Measurements from ENCODE around the gene AKAP6. TPM values are rescaled to one million over a fixed set of nuclear protein-coding genes. Genes with fewer than 3 reads are reported as not detected.
A peak's percentile ranks its signal among the peaks of the same experiment; 100 is the strongest.

AKAP6 gene
- total RNA-seq, 1 donor from 2014 or later = 0.64 TPM

- DNase-seq (ENCODE audit: low read depth in 2 of 2) = no peak
These were observed 3.6 kb downstream of the AKAP6 start for GRCh38 chr14:32332415-32333316.

GRCh38 chr14:32336702-32337101 lies 7.6 kb downstream of the AKAP6 start:
- no peak for DNase-seq (ENCODE audit: low read depth in 2 of 2)

- no peak for DNase-seq (ENCODE audit: low read depth in 2 of 2)
These were observed 8.7 kb downstream of the AKAP6 start for GRCh38 chr14:32337759-32338158.

- DNase-seq (ENCODE audit: low read depth in 2 of 2) = no peak
These were observed 10.1 kb downstream of the AKAP6 start for GRCh38 chr14:32339188-32339587.

GRCh38 chr14:32341947-32342846 lies 13.1 kb downstream of the AKAP6 start:
- DNase-seq (ENCODE audit: low read depth in 2 of 2) = no peak

GRCh38 chr14:32342847-32343194 lies 13.7 kb downstream of the AKAP6 start:
- no peak for DNase-seq (ENCODE audit: low read depth in 2 of 2)

- DNase-seq (ENCODE audit: low read depth in 2 of 2) = no peak
These were observed 14.9 kb downstream of the AKAP6 start for GRCh38 chr14:32343926-32344430.

- peak in 1 of 2 donors; percentile 7 for DNase-seq (ENCODE audit: low read depth in 2 of 2)
These were observed 16.3 kb downstream of the AKAP6 start for GRCh38 chr14:32345311-32345791.

- DNase-seq (ENCODE audit: low read depth in 2 of 2) = no peak
These were observed 20.2 kb downstream of the AKAP6 start for GRCh38 chr14:32349322-32349721.

GRCh38 chr14:32350020-32350419 lies 20.9 kb downstream of the AKAP6 start:
- no peak for DNase-seq (ENCODE audit: low read depth in 2 of 2)

GRCh38 chr14:32352631-32353030 lies 23.5 kb downstream of the AKAP6 start:
- DNase-seq (ENCODE audit: low read depth in 2 of 2) = no peak

- DNase-seq (ENCODE audit: low read depth in 2 of 2) = no peak
These were observed 25.6 kb downstream of the AKAP6 start for GRCh38 chr14:32354716-32355115.

GRCh38 chr14:32358781-32359180 lies 29.7 kb downstream of the AKAP6 start:
- DNase-seq (ENCODE audit: low read depth in 2 of 2) = no peak

GRCh38 chr14:32361674-32362073 lies 32.6 kb downstream of the AKAP6 start:
- DNase-seq (ENCODE audit: low read depth in 2 of 2) = no peak

GRCh38 chr14:32363761-32364160 lies 34.7 kb downstream of the AKAP6 start:
- no peak for DNase-seq (ENCODE audit: low read depth in 2 of 2)

- no peak for DNase-seq (ENCODE audit: low read depth in 2 of 2)
These were observed 35.8 kb downstream of the AKAP6 start for GRCh38 chr14:32364941-32365340.

GRCh38 chr14:32366256-32366879 lies 37.3 kb downstream of the AKAP6 start:
- no peak for DNase-seq (ENCODE audit: low read depth in 2 of 2)

- no peak for DNase-seq (ENCODE audit: low read depth in 2 of 2)
These were observed 37.9 kb downstream of the AKAP6 start for GRCh38 chr14:32366986-32367385.

- DNase-seq (ENCODE audit: low read depth in 2 of 2) = no peak
These were observed 38.4 kb downstream of the AKAP6 start for GRCh38 chr14:32367516-32367915.

- DNase-seq (ENCODE audit: low read depth in 2 of 2) = no peak
These were observed 39.0 kb downstream of the AKAP6 start for GRCh38 chr14:32368107-32368506.

GRCh38 chr14:32370714-32371113 lies 41.6 kb downstream of the AKAP6 start:
- peak in 1 of 2 donors; percentile 20 for DNase-seq (ENCODE audit: low read depth in 2 of 2)

- DNase-seq (ENCODE audit: low read depth in 2 of 2) = no peak
These were observed 43.1 kb downstream of the AKAP6 start for GRCh38 chr14:32372154-32372553.
